ENCODE results near the gene SYT1.

Gene SYT1

DNA sequence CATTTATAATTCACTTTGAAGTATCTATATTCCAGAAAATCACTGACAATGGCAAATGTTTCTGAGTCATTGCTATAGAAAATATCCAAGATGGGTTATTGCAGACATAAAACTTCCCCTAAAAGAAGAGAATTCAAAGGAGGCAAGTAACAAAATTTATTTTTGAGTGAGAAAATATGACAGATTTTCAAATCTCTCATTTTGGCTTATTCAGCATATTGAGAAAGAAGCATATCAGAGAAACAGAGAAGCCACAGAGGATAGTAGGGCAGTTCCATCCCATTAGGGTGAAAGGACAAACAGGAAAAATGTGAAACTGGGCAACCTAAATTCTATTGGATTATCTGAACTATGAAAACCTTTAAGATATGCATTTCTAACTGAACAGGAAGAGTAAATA, 85.0 kb downstream of the SYT1 start:
- TF ChIP-seq, protein P1, sequence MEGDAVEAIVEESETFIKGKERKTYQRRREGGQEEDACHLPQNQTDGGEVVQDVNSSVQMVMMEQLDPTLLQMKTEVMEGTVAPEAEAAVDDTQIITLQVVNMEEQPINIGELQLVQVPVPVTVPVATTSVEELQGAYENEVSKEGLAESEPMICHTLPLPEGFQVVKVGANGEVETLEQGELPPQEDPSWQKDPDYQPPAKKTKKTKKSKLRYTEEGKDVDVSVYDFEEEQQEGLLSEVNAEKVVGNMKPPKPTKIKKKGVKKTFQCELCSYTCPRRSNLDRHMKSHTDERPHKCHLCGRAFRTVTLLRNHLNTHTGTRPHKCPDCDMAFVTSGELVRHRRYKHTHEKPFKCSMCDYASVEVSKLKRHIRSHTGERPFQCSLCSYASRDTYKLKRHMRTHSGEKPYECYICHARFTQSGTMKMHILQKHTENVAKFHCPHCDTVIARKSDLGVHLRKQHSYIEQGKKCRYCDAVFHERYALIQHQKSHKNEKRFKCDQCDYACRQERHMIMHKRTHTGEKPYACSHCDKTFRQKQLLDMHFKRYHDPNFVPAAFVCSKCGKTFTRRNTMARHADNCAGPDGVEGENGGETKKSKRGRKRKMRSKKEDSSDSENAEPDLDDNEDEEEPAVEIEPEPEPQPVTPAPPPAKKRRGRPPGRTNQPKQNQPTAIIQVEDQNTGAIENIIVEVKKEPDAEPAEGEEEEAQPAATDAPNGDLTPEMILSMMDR (conservative IDR thresholded peaks at IDR 0.05; ENCODE audit: low read depth, low read length) = no peak
- no peak overlapping the region for H3K4me3 ChIP-seq (ENCODE audit: low read depth, low read length)
- no peak for DNase-seq (ENCODE audit: low read depth)

DNA sequence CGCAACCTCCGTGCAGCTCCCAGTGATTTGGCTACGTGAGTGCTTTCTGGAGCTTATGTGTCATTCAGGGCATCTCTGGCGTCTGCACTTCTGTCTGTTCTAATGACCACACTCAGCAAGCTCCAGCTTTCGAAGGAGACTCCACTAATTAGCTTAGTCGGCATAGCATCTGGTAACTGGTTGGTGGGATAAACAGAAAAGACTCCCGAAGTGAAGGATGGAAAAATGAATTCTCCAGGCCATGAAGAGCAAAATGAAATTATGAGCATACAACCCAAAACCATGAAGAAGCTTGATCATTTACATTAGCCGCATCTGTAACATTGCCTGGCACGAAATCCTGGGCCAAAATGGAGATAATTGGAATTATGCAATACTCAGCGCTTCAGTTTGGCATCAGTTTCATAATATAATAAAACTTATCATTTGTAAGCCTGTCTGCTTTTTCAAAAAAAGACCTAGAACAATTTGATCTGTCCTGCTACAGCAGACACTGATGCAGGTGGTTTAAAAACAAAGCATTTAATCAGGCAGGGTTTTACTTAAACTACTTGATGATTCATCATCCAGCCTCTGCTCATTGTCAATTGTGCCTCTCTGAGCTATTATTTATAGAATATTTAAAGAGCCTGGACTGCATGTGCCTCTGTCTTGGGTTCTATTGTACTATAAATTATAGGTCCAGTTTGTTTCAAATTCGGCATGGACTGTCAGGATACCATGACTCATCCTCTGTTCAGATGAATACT, 87.4 kb downstream of the SYT1 start:
- no peak for DNase-seq (ENCODE audit: low read depth)
- TF ChIP-seq, protein P1 (conservative IDR thresholded peaks at IDR 0.05; ENCODE audit: low read depth, low read length) = no peak
- no peak overlapping the region for H3K4me3 ChIP-seq (ENCODE audit: low read depth, low read length)

DNA sequence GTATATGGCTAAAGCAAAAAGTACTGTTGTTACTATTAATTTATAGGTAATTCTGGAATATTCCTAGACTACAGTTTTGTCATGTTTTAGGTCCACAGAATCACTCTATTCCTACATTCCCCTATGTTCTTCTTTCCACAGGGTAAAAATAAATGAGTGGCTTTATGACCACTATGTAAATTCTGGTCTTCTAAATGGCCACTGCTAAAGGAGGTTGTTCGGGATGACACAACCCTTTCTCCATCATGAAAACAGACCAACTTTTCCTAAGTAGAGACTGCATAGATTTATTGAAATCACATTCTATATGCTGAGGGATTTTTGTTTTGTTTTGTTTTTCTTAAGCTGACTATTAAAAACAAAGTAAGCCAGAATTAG, 88.0 kb downstream of the SYT1 start:
- TF ChIP-seq, protein P1 (conservative IDR thresholded peaks at IDR 0.05; ENCODE audit: low read depth, low read length) = no peak
- no peak overlapping the region for H3K4me3 ChIP-seq (ENCODE audit: low read depth, low read length)
- DNase-seq (ENCODE audit: low read depth) = no peak

DNA sequence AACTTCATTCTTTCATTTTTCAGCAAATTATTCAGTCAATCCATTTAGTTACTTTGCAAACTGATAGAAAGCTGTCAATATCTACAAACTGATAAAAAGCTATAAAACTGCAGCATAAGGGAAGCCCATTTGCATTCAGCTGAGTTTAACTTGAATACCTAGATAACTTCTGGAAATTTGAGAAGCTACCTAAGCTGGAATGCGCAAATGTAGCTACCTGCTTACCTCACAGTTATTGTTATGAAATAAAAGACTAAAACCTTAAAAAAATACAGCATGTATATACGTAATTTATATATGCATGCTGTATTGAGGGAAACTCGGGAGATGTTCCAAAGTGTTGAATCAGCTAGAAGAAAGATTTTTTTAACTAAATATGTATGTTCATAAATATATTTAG, 94.4 kb downstream of the SYT1 start:
- no peak overlapping the region for H3K4me3 ChIP-seq (ENCODE audit: low read depth, low read length)
- no peak for DNase-seq (ENCODE audit: low read depth)
- TF ChIP-seq, protein P1 (conservative IDR thresholded peaks at IDR 0.05; ENCODE audit: low read depth, low read length) = no peak

DNA sequence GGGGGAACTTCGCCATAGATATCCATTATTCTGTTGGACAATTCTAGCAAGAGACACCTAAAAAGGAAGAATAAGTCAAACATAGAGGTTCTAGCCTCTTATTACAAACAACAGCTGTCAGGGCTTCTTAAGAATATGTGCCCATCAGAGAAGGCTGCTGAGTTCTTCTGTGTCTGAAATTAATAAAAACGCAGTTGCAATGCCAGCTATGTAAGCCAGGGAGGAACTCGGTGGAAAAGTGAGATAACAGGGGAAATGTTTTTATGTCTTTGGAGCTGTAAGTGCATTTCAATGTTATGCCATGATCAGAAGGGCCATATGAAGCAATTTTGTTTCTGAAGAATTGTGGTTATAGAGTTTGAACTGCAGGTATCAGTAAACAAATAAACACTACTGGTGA, 95.0 kb downstream of the SYT1 start:
- DNase-seq (ENCODE audit: low read depth) = peak; percentile 50
- H3K4me3 ChIP-seq (ENCODE audit: low read depth, low read length) = no peak overlapping the region
- TF ChIP-seq, protein P1 (conservative IDR thresholded peaks at IDR 0.05; ENCODE audit: low read depth, low read length) = peak; percentile 40

DNA sequence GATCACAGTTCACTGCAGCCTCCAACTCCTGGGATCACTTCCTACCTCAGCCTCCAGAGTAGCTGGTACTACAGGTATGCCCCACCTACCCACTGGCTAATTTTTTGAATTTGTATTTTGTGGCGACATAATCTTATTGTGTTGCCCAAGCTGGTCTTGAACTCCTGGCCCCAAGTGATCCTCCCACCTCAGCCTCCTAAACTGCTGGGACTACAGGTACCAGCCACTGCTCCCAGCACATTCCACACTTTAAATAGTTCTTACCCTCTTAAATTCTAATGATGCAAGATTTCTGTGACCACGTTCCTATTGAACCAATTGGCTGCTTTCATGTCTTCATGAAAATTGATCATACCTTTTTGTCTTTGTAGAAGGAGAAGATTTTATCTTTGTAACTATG, 96.6 kb downstream of the SYT1 start:
- H3K4me3 ChIP-seq (ENCODE audit: low read depth, low read length) = no peak overlapping the region
- TF ChIP-seq, protein P1 (conservative IDR thresholded peaks at IDR 0.05; ENCODE audit: low read depth, low read length) = no peak
- DNase-seq (ENCODE audit: low read depth) = no peak
